WTC11 (cell line): Measurements from ENCODE around the gene PNPT1. TPM values are rescaled to one million over a fixed set of nuclear protein-coding genes. Genes with fewer than 3 reads are reported as not detected.

Experiments
- ATAC-seq: fragments of 200-7000 bp; cut with Tn5 transposase; 2 replicates; pipeline ENCODE4 v1.10.0; 2021; ENCODE audit warnings: mild to moderate bottlenecking, moderate library complexity
- CTCF ChIA-PET: fragments of 300-600 bp; sonication (Branson Sonifier 250); formaldehyde crosslinking; loops from one replicate; lab custom pipeline; 2021; ENCODE audit warnings: antibody characterized with exemption; lab: Charles Lee
- POLR2A ChIA-PET: fragments of 350-600 bp; sonication (Branson Sonifier 250); formaldehyde crosslinking; loops from one replicate; lab custom pipeline; 2021; ENCODE audit warnings: antibody characterized with exemption; lab: Charles Lee
- DNase-seq: peaks from one replicate; pipeline ENCODE4 v3.0.0; 2021; ENCODE audit warnings: low spot score
- H3K27ac Mint-ChIP-seq: 2 replicates; pipeline ENCODE4 v1.8.0; 2021; ENCODE audit warnings: mixed read lengths
- H3K27me3 Mint-ChIP-seq: 2 replicates; pipeline ENCODE4 v1.8.0; 2021; ENCODE audit warnings: low read depth, mild to moderate bottlenecking, moderate library complexity, mixed read lengths
- H3K36me3 Mint-ChIP-seq: 2 replicates; pipeline ENCODE4 v1.8.0; 2021; ENCODE audit warnings: mixed read lengths
- H3K4me1 Mint-ChIP-seq: 2 replicates; pipeline ENCODE4 v1.8.0; 2022; ENCODE audit warnings: mixed read lengths
- H3K4me3 Mint-ChIP-seq: 2 replicates; pipeline ENCODE4 v1.8.0; 2021; ENCODE audit warnings: mild to moderate bottlenecking, moderate library complexity, mixed read lengths
- H3K9me3 Mint-ChIP-seq: 2 replicates; pipeline ENCODE4 v1.8.0; 2021; ENCODE audit warnings: mixed read lengths
- ELF4 ChIP-seq: sonication (generic); formaldehyde crosslinking; IDR thresholded peaks from 2 replicates; pipeline ENCODE4 v1.8.1; 2022; ENCODE audit warnings: low read depth, mild to moderate bottlenecking, moderate library complexity, missing genetic modification reagents
- FOXP1 ChIP-seq: sonication (generic); formaldehyde crosslinking; IDR thresholded peaks from 2 replicates; pipeline ENCODE4 v1.8.0; 2022; ENCODE audit warnings: missing genetic modification reagents, mild to moderate bottlenecking, moderate library complexity, borderline replicate concordance
- GTF2I ChIP-seq: fragments of 250-450 bp; sonication (Bioruptor Pico); conservative IDR thresholded peaks from 2 replicates; pipeline ENCODE4 v1.4.0; 2021; ENCODE audit warnings: mild to moderate bottlenecking
- HMGA2 ChIP-seq: fragments of 250-450 bp; sonication (Bioruptor Pico); IDR thresholded peaks from 2 replicates; pipeline ENCODE4 v1.4.0; 2021; ENCODE audit warnings: mild to moderate bottlenecking, moderate library complexity
- MXD4 ChIP-seq: fragments of 250-450 bp; sonication (Bioruptor Pico); IDR thresholded peaks from 2 replicates; pipeline ENCODE4 v1.8.0; 2021; ENCODE audit warnings: mild to moderate bottlenecking, moderate library complexity, borderline replicate concordance
- NFYB ChIP-seq: sonication (generic); formaldehyde crosslinking; conservative IDR thresholded peaks from 2 replicates; pipeline ENCODE4 v1.8.0; 2022; ENCODE audit warnings: low read depth, missing genetic modification reagents
- NR3C1 ChIP-seq: sonication (generic); formaldehyde crosslinking; conservative IDR thresholded peaks from 2 replicates; pipeline ENCODE4 v1.8.1; 2023; ENCODE audit warnings: low read depth, mild to moderate bottlenecking, missing genetic modification reagents
- PRRX2 ChIP-seq: fragments of 250-450 bp; sonication (Bioruptor Pico); IDR thresholded peaks from 2 replicates; pipeline ENCODE4 v1.8.0; 2021; ENCODE audit warnings: mild to moderate bottlenecking
- SP1 ChIP-seq: sonication (generic); formaldehyde crosslinking; conservative IDR thresholded peaks from 2 replicates; pipeline ENCODE4 v1.8.1; 2022; ENCODE audit warnings: missing genetic modification reagents
- TEAD1 ChIP-seq: sonication (generic); formaldehyde crosslinking; IDR thresholded peaks from 2 replicates; pipeline ENCODE4 v1.8.0; 2022; ENCODE audit warnings: mild to moderate bottlenecking, missing genetic modification reagents
- ZNF232 ChIP-seq: sonication (generic); formaldehyde crosslinking; IDR thresholded peaks from 2 replicates; pipeline ENCODE4 v1.8.0; 2022; ENCODE audit warnings: mild to moderate bottlenecking, missing genetic modification reagents
- ZNF396 ChIP-seq: fragments of 250-450 bp; sonication (Bioruptor Pico); IDR thresholded peaks from 2 replicates; pipeline ENCODE4 v1.8.0; 2021; ENCODE audit warnings: mild to moderate bottlenecking, moderate library complexity, borderline replicate concordance
- ZNF423 ChIP-seq: fragments of 250-450 bp; sonication (Bioruptor Pico); IDR thresholded peaks from 2 replicates; pipeline ENCODE4 v2.1.2; 2022; ENCODE audit warnings: mild to moderate bottlenecking, moderate library complexity
- total RNA-seq: library from RNA; stranded (reverse); gene quantifications from 3 replicates; pipeline ENCODE4 v1.2.3, GENCODE V29; 2021
- TF ChIP-seq, protein P1 (sequence below): fragments of 250-450 bp; sonication (Bioruptor Pico); IDR thresholded peaks from 2 replicates; pipeline ENCODE4 v1.9.0; 2021; ENCODE audit warnings: mild to moderate bottlenecking
- TF ChIP-seq, protein P2 (sequence below): sonication (generic); formaldehyde crosslinking; IDR thresholded peaks from 2 replicates; pipeline ENCODE4 v1.8.1; 2022; ENCODE audit warnings: low read depth, mild to moderate bottlenecking, moderate library complexity, missing genetic modification reagents, borderline replicate concordance
- TF ChIP-seq, protein P3 (sequence below): sonication (generic); formaldehyde crosslinking; IDR thresholded peaks from 2 replicates; pipeline ENCODE4 v1.8.1; 2022; ENCODE audit warnings: missing genetic modification reagents, borderline replicate concordance
- TF ChIP-seq, protein P4 (sequence below): sonication (generic); formaldehyde crosslinking; IDR thresholded peaks from 2 replicates; pipeline ENCODE4 v1.8.1; 2023; ENCODE audit warnings: mild to moderate bottlenecking, missing genetic modification reagents, moderate library complexity
- TF ChIP-seq, protein P5 (sequence below): fragments of 250-450 bp; sonication (Bioruptor Pico); IDR thresholded peaks from 2 replicates; pipeline ENCODE4 v1.9.0; 2021; ENCODE audit warnings: moderate library complexity, mild to moderate bottlenecking, inconsistent platforms, borderline replicate concordance
- TF ChIP-seq, protein P6 (sequence below): sonication (generic); formaldehyde crosslinking; IDR thresholded peaks from 2 replicates; pipeline ENCODE4 v1.8.1; 2022; ENCODE audit warnings: mild to moderate bottlenecking, moderate library complexity, missing genetic modification reagents
- TF ChIP-seq, protein P7 (sequence below): fragments of 250-450 bp; sonication (Bioruptor Pico); IDR thresholded peaks from 2 replicates; pipeline ENCODE4 v2.1.2; 2022; ENCODE audit warnings: mild to moderate bottlenecking, moderate library complexity
- TF ChIP-seq, protein P8 (sequence below): sonication (generic); formaldehyde crosslinking; IDR thresholded peaks from 2 replicates; pipeline ENCODE4 v1.8.1; 2023; ENCODE audit warnings: mild to moderate bottlenecking, missing genetic modification reagents
- TF ChIP-seq, protein P9 (sequence below): sonication (generic); formaldehyde crosslinking; IDR thresholded peaks from 2 replicates; pipeline ENCODE4 v1.8.1; 2022; ENCODE audit warnings: mild to moderate bottlenecking, missing genetic modification reagents, moderate library complexity, borderline replicate concordance

PNPT1 gene
- total RNA-seq, 1 experiment from 2014 or later = 44.9 TPM

DNA sequence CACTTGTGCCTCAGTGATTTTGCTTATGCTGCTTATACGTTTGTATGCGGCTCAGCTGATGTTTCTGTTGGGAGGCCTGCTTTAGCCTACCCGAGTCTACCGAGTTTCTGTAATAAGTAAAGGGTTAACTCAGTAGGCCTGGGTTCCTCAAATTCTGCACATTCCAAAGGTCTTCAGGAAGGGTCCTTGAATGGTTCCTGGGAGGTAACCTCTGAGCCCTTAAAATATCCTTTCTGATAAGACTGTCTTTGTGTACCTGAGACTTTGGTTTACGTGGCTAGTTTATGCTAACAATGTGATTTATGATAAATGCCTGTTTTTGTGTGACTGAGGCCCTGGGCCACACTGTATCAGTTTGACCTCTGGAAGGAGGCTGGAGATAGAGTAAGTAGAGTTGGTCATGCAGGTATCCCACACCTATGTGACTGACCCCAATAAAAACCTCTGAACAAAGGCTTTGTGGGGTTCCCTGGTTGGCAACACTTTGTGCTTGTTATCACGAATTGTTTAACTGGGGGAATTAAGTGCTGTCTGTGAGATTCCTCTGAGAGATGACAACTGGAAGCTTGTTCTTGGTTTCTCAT is 18.9 kb upstream of the PNPT1 start (continued):
- TF ChIP-seq, protein P1, sequence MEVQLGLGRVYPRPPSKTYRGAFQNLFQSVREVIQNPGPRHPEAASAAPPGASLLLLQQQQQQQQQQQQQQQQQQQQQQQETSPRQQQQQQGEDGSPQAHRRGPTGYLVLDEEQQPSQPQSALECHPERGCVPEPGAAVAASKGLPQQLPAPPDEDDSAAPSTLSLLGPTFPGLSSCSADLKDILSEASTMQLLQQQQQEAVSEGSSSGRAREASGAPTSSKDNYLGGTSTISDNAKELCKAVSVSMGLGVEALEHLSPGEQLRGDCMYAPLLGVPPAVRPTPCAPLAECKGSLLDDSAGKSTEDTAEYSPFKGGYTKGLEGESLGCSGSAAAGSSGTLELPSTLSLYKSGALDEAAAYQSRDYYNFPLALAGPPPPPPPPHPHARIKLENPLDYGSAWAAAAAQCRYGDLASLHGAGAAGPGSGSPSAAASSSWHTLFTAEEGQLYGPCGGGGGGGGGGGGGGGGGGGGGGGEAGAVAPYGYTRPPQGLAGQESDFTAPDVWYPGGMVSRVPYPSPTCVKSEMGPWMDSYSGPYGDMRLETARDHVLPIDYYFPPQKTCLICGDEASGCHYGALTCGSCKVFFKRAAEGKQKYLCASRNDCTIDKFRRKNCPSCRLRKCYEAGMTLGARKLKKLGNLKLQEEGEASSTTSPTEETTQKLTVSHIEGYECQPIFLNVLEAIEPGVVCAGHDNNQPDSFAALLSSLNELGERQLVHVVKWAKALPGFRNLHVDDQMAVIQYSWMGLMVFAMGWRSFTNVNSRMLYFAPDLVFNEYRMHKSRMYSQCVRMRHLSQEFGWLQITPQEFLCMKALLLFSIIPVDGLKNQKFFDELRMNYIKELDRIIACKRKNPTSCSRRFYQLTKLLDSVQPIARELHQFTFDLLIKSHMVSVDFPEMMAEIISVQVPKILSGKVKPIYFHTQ = no peak
- no peak for TF ChIP-seq ZNF232 (CRISPR knock-in tag)

DNA sequence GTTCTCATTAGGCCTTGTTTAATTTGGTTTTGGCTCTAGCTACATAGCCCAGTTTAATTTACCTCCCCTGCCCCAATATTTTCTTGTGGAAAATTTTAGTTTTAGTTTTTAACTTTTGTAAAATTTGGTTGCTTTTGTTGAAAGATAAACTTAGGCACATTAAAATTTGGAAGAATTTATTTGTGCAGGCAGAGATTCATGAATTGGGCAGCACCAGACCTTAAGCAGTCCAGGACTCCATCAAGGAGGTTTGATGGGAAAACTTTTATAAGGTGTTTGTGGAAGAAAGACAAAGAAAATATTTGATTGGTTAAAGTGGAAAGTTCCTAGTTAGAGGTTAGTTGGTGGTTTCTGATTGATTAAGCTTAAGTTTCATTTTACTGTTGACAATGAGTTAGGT is 16.4 kb upstream of the PNPT1 start:
- TF ChIP-seq ELF4 = no peak
- no peak for TF ChIP-seq HMGA2 (CRISPR knock-in tag)
- TF ChIP-seq ZNF396 = no peak
- TF ChIP-seq, protein P2, sequence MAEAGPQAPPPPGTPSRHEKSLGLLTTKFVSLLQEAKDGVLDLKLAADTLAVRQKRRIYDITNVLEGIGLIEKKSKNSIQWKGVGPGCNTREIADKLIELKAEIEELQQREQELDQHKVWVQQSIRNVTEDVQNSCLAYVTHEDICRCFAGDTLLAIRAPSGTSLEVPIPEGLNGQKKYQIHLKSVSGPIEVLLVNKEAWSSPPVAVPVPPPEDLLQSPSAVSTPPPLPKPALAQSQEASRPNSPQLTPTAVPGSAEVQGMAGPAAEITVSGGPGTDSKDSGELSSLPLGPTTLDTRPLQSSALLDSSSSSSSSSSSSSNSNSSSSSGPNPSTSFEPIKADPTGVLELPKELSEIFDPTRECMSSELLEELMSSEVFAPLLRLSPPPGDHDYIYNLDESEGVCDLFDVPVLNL (CRISPR knock-in tag) = no peak
- TF ChIP-seq, protein P3, sequence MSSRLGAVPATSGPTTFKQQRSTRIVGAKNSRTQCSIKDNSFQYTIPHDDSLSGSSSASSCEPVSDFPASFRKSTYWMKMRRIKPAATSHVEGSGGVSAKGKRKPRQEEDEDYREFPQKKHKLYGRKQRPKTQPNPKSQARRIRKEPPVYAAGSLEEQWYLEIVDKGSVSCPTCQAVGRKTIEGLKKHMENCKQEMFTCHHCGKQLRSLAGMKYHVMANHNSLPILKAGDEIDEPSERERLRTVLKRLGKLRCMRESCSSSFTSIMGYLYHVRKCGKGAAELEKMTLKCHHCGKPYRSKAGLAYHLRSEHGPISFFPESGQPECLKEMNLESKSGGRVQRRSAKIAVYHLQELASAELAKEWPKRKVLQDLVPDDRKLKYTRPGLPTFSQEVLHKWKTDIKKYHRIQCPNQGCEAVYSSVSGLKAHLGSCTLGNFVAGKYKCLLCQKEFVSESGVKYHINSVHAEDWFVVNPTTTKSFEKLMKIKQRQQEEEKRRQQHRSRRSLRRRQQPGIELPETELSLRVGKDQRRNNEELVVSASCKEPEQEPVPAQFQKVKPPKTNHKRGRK (CRISPR knock-in tag) = no peak
- TF ChIP-seq FOXP1 (CRISPR knock-in tag) = no peak
- TF ChIP-seq ZNF423 = no peak
- no peak for TF ChIP-seq MXD4 (CRISPR knock-in tag)
- no peak for TF ChIP-seq NFYB
- TF ChIP-seq SP1 = no peak
- peaks cover 15% of the 10 kb centered on the region for H3K4me1 Mint-ChIP-seq
- no peak for DNase-seq
- POLR2A ChIA-PET = no interaction called here
- H3K27ac Mint-ChIP-seq = no peak overlapping the region
- H3K27me3 Mint-ChIP-seq = no peaks in the 10 kb centered on the region
- no peak for ATAC-seq
- H3K4me3 Mint-ChIP-seq = no peak overlapping the region
- H3K9me3 Mint-ChIP-seq = no peaks in the 10 kb centered on the region
- CTCF ChIA-PET = no interaction called here
- no peaks in the 10 kb centered on the region for H3K36me3 Mint-ChIP-seq

DNA sequence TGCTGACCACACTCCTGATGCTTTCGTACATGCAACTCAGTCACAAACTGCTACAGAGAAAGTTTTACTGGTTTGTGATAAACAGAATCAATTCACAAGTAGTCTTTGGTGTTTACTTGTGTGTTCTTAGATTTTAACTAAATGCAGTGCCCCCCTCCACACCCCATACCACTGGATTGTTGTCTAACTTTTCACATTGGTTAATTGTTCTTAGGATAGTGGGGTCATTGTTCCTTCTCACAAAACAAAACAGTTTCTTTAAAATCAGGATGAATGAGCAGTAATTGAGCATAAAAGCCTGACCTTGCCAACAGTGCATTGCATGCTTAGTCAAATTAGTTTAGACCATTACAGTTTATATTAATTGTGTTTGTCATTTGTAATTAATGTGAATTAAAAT is 14.1 kb upstream of the PNPT1 start:
- ChIA-PET CTCF (no interaction called here), POLR2A (no interaction called here)
- peaks cover 10% of the 10 kb centered on the region for H3K4me1 Mint-ChIP-seq
- H3K36me3 Mint-ChIP-seq = no peaks in the 10 kb centered on the region
- no peak for DNase-seq
- no peaks in the 10 kb centered on the region for H3K9me3 Mint-ChIP-seq
- no peak for ATAC-seq
- no peak overlapping the region for H3K4me3 Mint-ChIP-seq
- no peaks in the 10 kb centered on the region for H3K27me3 Mint-ChIP-seq
- H3K27ac Mint-ChIP-seq = no peak overlapping the region
- TF ChIP-seq NR3C1 (CRISPR knock-in tag) (no peak), PRRX2 (CRISPR knock-in tag) (no peak), GTF2I (CRISPR knock-in tag) (no peak), TEAD1 (CRISPR knock-in tag) (no peak), ZNF232 (CRISPR knock-in tag) (no peak), ZNF396 (no peak)
- TF ChIP-seq, protein P4, sequence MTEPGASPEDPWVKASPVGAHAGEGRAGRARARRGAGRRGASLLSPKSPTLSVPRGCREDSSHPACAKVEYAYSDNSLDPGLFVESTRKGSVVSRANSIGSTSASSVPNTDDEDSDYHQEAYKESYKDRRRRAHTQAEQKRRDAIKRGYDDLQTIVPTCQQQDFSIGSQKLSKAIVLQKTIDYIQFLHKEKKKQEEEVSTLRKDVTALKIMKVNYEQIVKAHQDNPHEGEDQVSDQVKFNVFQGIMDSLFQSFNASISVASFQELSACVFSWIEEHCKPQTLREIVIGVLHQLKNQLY (CRISPR knock-in tag) = no peak
- TF ChIP-seq, protein P5, sequence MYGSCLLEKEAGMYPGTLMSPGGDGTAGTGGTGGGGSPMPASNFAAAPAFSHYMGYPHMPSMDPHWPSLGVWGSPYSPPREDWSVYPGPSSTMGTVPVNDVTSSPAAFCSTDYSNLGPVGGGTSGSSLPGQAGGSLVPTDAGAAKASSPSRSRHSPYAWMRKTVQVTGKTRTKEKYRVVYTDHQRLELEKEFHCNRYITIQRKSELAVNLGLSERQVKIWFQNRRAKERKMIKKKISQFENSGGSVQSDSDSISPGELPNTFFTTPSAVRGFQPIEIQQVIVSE = no peak
- TF ChIP-seq, protein P6, sequence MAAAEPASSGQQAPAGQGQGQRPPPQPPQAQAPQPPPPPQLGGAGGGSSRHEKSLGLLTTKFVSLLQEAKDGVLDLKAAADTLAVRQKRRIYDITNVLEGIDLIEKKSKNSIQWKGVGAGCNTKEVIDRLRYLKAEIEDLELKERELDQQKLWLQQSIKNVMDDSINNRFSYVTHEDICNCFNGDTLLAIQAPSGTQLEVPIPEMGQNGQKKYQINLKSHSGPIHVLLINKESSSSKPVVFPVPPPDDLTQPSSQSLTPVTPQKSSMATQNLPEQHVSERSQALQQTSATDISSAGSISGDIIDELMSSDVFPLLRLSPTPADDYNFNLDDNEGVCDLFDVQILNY = no peak
- TF ChIP-seq, protein P7, sequence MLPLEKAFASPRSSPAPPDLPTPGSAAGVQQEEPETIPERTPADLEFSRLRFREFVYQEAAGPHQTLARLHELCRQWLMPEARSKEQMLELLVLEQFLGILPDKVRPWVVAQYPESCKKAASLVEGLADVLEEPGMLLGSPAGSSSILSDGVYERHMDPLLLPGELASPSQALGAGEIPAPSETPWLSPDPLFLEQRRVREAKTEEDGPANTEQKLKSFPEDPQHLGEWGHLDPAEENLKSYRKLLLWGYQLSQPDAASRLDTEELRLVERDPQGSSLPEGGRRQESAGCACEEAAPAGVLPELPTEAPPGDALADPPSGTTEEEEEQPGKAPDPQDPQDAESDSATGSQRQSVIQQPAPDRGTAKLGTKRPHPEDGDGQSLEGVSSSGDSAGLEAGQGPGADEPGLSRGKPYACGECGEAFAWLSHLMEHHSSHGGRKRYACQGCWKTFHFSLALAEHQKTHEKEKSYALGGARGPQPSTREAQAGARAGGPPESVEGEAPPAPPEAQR (CRISPR knock-in tag) = no peak
- TF ChIP-seq, protein P8, sequence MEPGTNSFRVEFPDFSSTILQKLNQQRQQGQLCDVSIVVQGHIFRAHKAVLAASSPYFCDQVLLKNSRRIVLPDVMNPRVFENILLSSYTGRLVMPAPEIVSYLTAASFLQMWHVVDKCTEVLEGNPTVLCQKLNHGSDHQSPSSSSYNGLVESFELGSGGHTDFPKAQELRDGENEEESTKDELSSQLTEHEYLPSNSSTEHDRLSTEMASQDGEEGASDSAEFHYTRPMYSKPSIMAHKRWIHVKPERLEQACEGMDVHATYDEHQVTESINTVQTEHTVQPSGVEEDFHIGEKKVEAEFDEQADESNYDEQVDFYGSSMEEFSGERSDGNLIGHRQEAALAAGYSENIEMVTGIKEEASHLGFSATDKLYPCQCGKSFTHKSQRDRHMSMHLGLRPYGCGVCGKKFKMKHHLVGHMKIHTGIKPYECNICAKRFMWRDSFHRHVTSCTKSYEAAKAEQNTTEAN (CRISPR knock-in tag) = no peak
- TF ChIP-seq, protein P9, sequence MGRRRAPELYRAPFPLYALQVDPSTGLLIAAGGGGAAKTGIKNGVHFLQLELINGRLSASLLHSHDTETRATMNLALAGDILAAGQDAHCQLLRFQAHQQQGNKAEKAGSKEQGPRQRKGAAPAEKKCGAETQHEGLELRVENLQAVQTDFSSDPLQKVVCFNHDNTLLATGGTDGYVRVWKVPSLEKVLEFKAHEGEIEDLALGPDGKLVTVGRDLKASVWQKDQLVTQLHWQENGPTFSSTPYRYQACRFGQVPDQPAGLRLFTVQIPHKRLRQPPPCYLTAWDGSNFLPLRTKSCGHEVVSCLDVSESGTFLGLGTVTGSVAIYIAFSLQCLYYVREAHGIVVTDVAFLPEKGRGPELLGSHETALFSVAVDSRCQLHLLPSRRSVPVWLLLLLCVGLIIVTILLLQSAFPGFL = no peak
